ENCODE measurements around the gene ATOX1.
"Not testable (repeated sequence)": the region's sequence is repeated elsewhere in the genome, so short reads cannot be mapped to it uniquely, and the experiment has no call there.

ATOX1 gene

DNA sequence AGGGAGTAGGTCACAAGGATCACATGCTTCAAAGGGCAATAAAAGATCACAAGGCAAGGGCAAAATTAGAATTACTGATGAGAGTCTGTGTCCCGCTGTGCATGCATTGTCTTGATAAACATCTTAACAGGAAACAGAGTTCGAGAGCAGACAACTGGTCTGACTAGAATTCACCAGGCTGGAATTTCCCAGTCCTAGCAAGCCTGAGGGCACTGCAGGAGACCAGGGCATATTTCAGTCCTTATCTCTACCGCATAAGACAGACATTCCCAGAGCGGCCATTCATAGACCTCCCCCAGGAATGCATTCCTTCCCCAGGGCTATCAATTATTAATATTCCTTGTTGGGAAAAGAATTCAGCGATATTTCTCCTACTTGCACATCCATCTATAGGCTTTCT is 28.8 kb downstream of the ATOX1 start:
- DNase-seq = not testable (repeated sequence)

DNA sequence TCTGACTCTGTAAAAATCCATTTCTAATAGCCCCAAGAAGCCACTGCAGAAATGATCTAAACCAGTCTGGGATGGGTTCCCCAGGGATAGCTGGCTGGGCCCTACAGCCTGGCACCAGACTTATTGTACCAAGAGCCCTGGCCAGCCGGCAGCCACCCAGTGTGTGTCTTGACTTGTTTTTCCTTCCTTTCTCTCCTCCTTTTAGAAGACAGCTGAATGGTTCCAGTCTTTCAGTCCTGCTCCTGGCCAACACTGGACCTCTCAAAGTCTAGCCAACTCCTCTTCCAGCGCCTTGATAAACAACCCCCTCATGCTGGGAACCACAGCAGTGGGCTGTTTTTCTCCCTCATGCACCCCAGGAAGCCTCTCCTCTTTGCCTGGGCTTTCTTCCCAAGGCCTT is 34.1 kb downstream of the ATOX1 start:
- DNase-seq = no peak

DNA sequence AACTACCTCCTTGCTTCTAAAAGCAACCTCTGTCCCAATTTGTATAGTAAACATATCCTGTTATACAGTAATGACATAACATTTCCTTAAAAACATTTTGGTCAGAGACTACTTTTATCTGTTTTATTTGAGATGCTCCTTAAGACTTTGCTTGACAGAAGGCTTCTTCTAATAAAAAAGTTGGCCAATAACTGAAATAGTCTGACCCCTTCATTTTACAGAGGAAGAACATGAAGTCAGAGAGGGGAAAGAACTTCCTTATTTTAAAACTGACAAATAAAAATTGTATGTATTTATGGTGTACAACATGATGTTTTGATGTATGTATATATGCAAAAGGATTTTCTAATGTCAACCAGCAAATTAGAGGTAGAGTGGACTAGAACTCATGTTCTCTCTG is 35.9 kb downstream of the ATOX1 start:
- no peak for DNase-seq

- no peak for DNase-seq
These were observed 36.5 kb downstream of the ATOX1 start for GRCh38 chr5:151721812-151722391.

- DNase-seq = no peak
These were observed 37.3 kb downstream of the ATOX1 start for GRCh38 chr5:151721087-151721646.

DNA sequence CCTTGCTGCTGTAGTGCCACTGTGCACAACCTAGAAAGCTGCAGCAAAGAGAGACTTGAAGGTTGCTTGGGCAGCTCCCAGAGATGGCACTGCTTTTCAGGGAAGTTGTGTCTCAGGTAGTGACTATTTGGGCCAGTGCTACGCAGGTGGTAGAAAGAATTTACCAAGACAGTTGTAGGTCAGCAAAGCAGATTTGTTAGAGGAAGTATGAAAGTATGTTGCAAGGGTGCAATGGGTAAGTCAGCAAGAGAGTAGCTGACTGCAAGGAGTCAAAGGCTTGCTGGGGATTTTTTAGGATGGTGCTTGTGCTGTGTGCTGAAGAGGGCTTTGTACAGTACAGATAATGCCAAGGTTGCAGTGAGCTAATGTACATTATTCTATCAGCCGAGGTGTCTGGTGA is 38.2 kb downstream of the ATOX1 start:
- DNase-seq = no peak

DNA sequence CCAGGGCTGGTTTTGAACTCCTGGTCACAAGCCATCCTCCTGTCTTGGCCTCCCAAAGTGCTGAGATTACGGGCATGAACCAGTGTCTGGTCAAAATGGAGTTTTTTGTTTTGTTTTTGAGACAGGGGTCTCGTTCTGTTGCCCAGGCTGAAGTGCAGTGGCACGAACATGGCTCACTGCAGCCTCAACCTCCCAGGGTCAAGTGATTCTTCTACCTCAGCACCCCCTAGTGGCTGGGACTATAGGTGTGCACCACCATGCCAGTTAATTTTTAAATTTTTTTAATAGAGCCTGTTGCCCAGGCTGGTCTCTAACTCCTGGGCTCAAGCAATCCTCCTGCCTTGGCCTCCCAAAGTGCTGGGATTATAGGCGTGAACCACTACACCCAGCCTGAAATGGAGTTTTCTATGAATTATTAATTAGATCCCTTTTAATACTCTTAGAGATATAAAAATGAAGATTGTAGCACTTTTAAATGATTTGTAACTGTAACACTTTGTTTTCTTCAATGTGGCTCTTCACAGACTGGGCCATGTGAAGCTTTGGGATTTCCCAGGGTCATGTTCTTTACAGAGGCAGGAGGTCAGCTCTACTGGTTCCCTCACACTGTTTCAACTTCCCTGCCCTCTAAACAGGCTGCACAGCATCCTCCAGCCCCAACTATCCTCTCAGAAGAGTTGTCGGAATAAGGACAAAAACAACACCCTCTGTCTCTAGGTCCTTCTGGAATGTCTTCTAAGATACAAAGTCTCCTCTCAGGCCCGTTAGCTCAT is 39.0 kb downstream of the ATOX1 start:
- DNase-seq = peak in 1 of 2 experiments; percentile 19

DNA sequence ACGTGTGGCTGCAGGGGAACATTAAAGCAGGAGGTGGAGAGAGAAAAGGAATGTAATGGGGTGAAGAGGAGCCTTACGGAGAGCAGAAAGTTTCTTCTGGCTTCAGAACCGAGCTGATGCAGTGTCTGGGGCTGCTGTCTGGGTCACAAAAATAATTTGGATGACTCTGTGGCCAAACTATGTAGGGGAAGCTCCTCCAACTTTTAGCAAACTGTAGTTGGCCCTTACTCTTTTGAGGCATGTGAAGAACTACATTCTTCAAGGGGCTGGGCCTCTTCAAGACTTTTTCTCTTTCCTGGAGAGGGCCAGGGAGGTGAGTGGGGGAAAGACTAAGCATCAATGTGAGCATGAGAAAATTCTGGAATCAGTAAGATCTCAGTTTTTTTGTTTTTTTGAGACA is 39.8 kb downstream of the ATOX1 start:
- DNase-seq = no peak

GRCh38 chr5:151718153-151718552 is 40.3 kb downstream of the ATOX1 start:
- DNase-seq = no peak

GRCh38 chr5:151717416-151717815 is 41.0 kb downstream of the ATOX1 start:
- no peak for DNase-seq

GRCh38 chr5:151709109-151709735 is 49.2 kb downstream of the ATOX1 start:
- DNase-seq = no peak

GRCh38 chr5:151708126-151708525 is 50.3 kb downstream of the ATOX1 start:
- no peak for DNase-seq

DNA sequence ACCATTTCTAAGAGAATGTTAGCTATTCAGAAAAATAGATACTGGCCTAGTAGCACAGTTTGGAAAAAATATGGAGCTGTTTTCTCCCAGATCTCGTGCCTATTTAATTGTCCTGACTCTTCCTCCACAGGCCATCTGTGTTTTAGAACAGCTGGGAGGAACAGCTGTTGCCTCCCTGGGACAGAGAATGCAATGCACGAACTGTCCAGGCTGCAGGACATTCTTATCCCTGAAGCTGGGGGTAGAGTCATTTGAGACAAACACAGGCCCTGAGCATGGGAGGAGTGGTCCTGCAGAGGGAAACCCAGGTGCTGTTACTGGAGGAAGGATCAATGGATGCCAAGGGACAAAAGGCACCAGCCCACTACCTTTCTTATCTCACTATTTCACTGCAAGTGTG is 50.9 kb downstream of the ATOX1 start:
- DNase-seq = no peak

- DNase-seq = no peak
These were observed 51.5 kb downstream of the ATOX1 start for GRCh38 chr5:151706906-151707305.

DNA sequence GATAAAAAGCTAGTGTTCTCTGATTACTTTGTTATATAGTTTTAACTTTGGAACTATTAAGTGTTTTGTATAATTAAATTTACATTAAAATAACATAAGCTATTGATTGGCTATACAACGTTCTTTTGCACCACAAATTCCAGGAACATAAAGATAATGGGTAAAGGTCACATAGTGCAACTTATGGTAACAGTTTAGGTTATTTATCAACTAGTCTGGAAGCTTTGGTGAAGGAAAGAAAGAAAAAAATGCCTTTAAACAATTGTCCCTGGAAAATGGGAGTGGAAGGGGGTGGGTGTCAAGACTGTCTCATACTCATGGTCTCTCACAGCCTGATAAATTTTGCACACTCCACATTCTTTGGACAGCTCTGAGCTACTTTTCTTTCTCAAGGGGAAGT is 54.7 kb downstream of the ATOX1 start:
- no peak for DNase-seq

- DNase-seq = no peak
These were observed 55.2 kb downstream of the ATOX1 start for GRCh38 chr5:151703227-151703626.

- no peak for DNase-seq
These were observed 57.6 kb downstream of the ATOX1 start for GRCh38 chr5:151700820-151701219.

DNA sequence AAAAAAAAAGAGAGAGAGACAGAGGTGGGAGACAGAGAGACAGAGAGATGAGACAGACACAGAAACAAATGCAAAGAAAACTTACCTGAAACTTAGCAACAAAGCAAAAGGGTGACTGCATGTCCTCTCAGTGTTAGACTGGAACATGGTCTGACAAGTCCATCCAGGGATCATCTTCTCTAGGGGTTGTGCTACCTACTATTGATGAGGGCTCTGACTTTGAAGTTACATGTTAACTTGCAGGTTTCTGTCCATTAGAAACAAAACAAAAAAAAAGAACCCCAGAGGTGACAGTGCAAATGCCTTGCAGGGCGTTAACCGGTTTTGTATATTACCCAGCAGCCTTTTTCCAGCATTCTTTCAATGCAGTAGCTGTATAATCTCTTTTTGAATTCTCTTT is 58.1 kb downstream of the ATOX1 start:
- no peak for DNase-seq

- DNase-seq = peak in 1 of 2 experiments; percentile 23
These were observed 59.1 kb downstream of the ATOX1 start for GRCh38 chr5:151699071-151699901.

DNA sequence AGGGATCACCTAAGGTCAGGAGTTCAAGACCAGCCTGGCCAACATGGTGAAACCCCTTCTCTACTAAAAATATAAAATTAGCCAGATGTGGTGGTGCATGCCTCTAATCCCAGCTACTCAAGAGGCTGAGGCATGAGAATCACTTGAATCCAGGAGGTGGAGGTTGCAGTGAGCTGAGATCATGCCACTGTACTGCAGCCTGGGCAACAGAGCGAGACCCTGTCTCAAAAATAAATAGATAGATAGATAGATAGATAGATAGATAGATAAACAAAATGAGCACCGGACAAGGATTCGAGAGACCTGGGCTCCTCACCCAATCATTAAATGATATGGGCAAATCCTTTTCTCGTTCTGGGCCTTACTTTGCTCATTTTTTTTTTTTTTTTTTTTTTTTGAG is 60.4 kb downstream of the ATOX1 start:
- not testable (repeated sequence) for DNase-seq

DNA sequence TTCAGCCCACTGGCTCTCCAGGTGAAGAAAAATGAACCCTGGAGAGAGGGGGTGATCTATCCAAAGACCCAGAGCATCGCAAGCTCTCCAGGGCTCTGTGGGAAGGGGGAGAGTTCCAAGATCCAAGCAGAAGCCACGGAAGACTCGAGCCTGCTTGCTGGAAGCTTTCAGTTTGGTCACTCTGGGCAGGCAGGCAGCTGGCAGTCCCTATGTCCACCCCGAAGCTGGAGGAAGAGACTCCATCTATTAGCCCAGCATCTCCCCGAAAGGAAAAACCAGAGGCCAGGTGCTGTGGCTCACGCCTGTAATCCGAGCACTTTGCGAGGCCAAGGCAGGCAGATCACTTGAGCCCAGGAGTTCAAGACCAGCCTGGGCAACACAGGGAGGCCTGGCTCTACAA is 61.0 kb downstream of the ATOX1 start:
- DNase-seq = no peak

- DNase-seq = no peak
These were observed 61.9 kb downstream of the ATOX1 start for GRCh38 chr5:151696470-151697061.

DNA sequence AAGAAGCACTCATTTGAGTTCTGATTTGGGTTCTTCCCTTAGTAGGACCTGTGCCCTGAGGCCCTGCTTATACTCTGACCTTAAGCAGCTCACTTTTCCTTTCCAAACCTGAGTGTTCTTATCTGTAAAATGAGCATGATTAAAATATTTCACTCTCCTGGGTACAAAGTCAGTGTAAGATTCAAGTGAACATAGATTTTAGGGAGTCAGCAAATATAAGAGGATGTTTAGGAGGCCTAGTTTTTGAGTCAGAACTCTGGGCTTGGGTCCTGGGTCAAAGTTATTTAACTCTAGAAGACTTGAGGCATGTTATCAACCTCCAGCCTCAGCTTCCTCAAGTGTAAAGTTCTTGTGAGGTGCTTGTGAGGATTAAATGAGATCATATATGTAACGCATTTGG is 63.0 kb downstream of the ATOX1 start:
- no peak for DNase-seq
